ENCODE results near the gene DIAPH3.
A peak's percentile ranks its signal among the peaks of the same experiment; 100 is the strongest.

DIAPH3 gene

GRCh38 chr13:60164234-60164889 is 634 bp upstream of the DIAPH3 start:
- no peak for DNase-seq (ENCODE audit: low read depth, low spot score)
- H3K4me3 ChIP-seq (ENCODE audit: low read length), result peak overlapping the region; percentile 88

GRCh38 chr13:60162096-60162495 is 1.6 kb downstream of the DIAPH3 start:
- H3K4me3 ChIP-seq (ENCODE audit: low read length), result no peak overlapping the region
- DNase-seq (ENCODE audit: low read depth, low spot score), result no peak

GRCh38 chr13:60158321-60158801 is 5.4 kb downstream of the DIAPH3 start:
- H3K4me3 ChIP-seq (ENCODE audit: low read length), result no peak overlapping the region
- DNase-seq (ENCODE audit: low read depth, low spot score), result no peak

GRCh38 chr13:60155978-60156377 is 7.8 kb downstream of the DIAPH3 start:
- no peak overlapping the region for H3K4me3 ChIP-seq (ENCODE audit: low read length)
- DNase-seq (ENCODE audit: low read depth, low spot score), result no peak

- DNase-seq (ENCODE audit: low read depth, low spot score), result no peak
- no peak overlapping the region for H3K4me3 ChIP-seq (ENCODE audit: low read length)
Observed at GRCh38 chr13:60152904-60153303, 10.8 kb downstream of the DIAPH3 start.

GRCh38 chr13:60152114-60152513 is 11.6 kb downstream of the DIAPH3 start:
- H3K4me3 ChIP-seq (ENCODE audit: low read length), result no peak overlapping the region
- no peak for DNase-seq (ENCODE audit: low read depth, low spot score)

GRCh38 chr13:60150538-60150937 is 13.2 kb downstream of the DIAPH3 start:
- no peak overlapping the region for H3K4me3 ChIP-seq (ENCODE audit: low read length)
- no peak for DNase-seq (ENCODE audit: low read depth, low spot score)

GRCh38 chr13:60148918-60149317 is 14.8 kb downstream of the DIAPH3 start:
- DNase-seq (ENCODE audit: low read depth, low spot score), result no peak
- no peak overlapping the region for H3K4me3 ChIP-seq (ENCODE audit: low read length)

GRCh38 chr13:60147361-60147760 is 16.4 kb downstream of the DIAPH3 start:
- no peak for DNase-seq (ENCODE audit: low read depth, low spot score)
- H3K4me3 ChIP-seq (ENCODE audit: low read length), result no peak overlapping the region

GRCh38 chr13:60146471-60146870 is 17.3 kb downstream of the DIAPH3 start:
- DNase-seq (ENCODE audit: low read depth, low spot score), result no peak
- H3K4me3 ChIP-seq (ENCODE audit: low read length), result no peak overlapping the region

GRCh38 chr13:60143775-60144174 is 20.0 kb downstream of the DIAPH3 start:
- no peak overlapping the region for H3K4me3 ChIP-seq (ENCODE audit: low read length)
- no peak for DNase-seq (ENCODE audit: low read depth, low spot score)

GRCh38 chr13:60139272-60139671 is 24.5 kb downstream of the DIAPH3 start:
- DNase-seq (ENCODE audit: low read depth, low spot score), result no peak
- no peak overlapping the region for H3K4me3 ChIP-seq (ENCODE audit: low read length)

- H3K4me3 ChIP-seq (ENCODE audit: low read length), result no peak overlapping the region
- DNase-seq (ENCODE audit: low read depth, low spot score), result no peak
Observed at GRCh38 chr13:60138674-60139073, 25.1 kb downstream of the DIAPH3 start.

- no peak for DNase-seq (ENCODE audit: low read depth, low spot score)
- H3K4me3 ChIP-seq (ENCODE audit: low read length), result no peak overlapping the region
Observed at GRCh38 chr13:60137911-60138560, 25.7 kb downstream of the DIAPH3 start.

- no peak overlapping the region for H3K4me3 ChIP-seq (ENCODE audit: low read length)
- DNase-seq (ENCODE audit: low read depth, low spot score), result no peak
Observed at GRCh38 chr13:60135344-60135743, 28.4 kb downstream of the DIAPH3 start.

GRCh38 chr13:60134376-60134775 is 29.4 kb downstream of the DIAPH3 start:
- no peak overlapping the region for H3K4me3 ChIP-seq (ENCODE audit: low read length)
- DNase-seq (ENCODE audit: low read depth, low spot score), result peak; percentile 79

GRCh38 chr13:60121337-60121687 is 42.4 kb downstream of the DIAPH3 start:
- no peak overlapping the region for H3K4me3 ChIP-seq (ENCODE audit: low read length)
- peak; percentile 90 for DNase-seq (ENCODE audit: low read depth, low spot score)

GRCh38 chr13:60120617-60121336 is 43.0 kb downstream of the DIAPH3 start:
- H3K4me3 ChIP-seq (ENCODE audit: low read length), result no peak overlapping the region

GRCh38 chr13:60118696-60119400 is 44.9 kb downstream of the DIAPH3 start:
- DNase-seq (ENCODE audit: low read depth, low spot score), result no peak

More at GRCh38 chr13:60120617-60121336, 43.0 kb downstream of the DIAPH3 start:
- DNase-seq (ENCODE audit: low read depth, low spot score), result no peak

More at GRCh38 chr13:60118696-60119400, 44.9 kb downstream of the DIAPH3 start:
- H3K4me3 ChIP-seq (ENCODE audit: low read length), result no peak overlapping the region

Measured in Jurkat, Clone E6-1 (cell line).